ENCODE measurements around the gene PLEKHB1.

Gene PLEKHB1

DNA sequence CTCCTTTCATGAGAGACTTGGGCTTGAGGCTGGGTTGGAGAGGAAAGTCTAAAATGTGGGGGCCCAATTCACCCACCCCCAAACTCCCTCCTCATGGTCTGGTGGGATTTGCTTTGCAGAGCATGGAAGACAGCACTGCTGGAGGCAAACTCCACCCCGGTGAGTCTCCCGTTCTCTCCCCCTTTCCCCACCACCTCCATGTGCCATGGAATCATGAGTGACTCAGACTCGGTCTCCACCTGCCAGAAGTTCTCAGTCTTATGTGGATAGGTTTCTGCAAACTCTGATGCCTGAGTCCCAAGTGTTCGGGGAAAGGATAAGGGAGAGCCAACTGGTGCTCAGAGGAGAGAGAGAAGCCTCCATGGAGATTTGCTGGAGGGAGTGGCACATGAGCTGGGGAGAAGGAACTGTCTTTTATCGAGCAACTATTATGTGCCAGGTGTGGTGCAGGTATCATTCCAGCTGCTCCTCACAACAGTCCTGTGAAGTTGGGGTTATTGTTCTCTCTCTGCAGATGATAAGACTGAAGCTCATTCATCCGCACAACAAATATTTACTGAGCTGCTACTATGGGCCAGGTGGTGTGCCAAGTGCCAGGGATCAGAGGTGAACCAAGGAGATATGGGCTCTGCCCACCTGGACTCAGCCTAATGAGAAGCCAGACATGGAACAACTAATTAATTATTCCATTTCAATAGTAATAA, 6.6 kb downstream of the PLEKHB1 start:
- Histone ChIP-seq H3K36me3 (ENCODE audit: control insufficient read depth, low read length) (no peaks in the 10 kb centered on the region), H3K4me3 (ENCODE audit: low read length) (no peak overlapping the region), H3K27ac (ENCODE audit: low read depth, low read length) (no peak overlapping the region), H3F3A (ENCODE audit: control insufficient read depth, insufficient read depth) (no peaks in the 10 kb centered on the region), H3K4me2 (ENCODE audit: low read length) (no peak overlapping the region), H4K20me1 (ENCODE audit: control insufficient read depth, insufficient read depth, low read depth, low read length) (no peaks in the 10 kb centered on the region), H3K4me1 (ENCODE audit: control insufficient read depth, low read length) (peaks cover 13% of the 10 kb centered on the region), H3K79me2 (ENCODE audit: control insufficient read depth, low read length) (no peaks in the 10 kb centered on the region), H3K9me3 (ENCODE audit: control insufficient read depth, insufficient read depth, low read length) (no peaks in the 10 kb centered on the region), H3K9me2 (replicated peaks; ENCODE audit: control insufficient read depth, low read length) (no peaks in the 10 kb centered on the region), H3K27me3 (ENCODE audit: control insufficient read depth, low read length) (peaks cover 10% of the 10 kb centered on the region)
- TF ChIP-seq, protein P1, sequence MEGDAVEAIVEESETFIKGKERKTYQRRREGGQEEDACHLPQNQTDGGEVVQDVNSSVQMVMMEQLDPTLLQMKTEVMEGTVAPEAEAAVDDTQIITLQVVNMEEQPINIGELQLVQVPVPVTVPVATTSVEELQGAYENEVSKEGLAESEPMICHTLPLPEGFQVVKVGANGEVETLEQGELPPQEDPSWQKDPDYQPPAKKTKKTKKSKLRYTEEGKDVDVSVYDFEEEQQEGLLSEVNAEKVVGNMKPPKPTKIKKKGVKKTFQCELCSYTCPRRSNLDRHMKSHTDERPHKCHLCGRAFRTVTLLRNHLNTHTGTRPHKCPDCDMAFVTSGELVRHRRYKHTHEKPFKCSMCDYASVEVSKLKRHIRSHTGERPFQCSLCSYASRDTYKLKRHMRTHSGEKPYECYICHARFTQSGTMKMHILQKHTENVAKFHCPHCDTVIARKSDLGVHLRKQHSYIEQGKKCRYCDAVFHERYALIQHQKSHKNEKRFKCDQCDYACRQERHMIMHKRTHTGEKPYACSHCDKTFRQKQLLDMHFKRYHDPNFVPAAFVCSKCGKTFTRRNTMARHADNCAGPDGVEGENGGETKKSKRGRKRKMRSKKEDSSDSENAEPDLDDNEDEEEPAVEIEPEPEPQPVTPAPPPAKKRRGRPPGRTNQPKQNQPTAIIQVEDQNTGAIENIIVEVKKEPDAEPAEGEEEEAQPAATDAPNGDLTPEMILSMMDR (IDR thresholded peaks at IDR 0.05; ENCODE audit: low read depth, low read length, poor library complexity, severe bottlenecking): no peak
- TF ChIP-seq EZH2phosphoT487 (IDR thresholded peaks at IDR 0.05; ENCODE audit: borderline replicate concordance, low read length): no peak

GRCh38 chr11:73653996-73654395, 7.6 kb downstream of the PLEKHB1 start:
- no peaks in the 10 kb centered on the region for H3K36me3 ChIP-seq (ENCODE audit: control insufficient read depth, low read length)
- no peak overlapping the region for H3K4me2 ChIP-seq (ENCODE audit: low read length)
- no peaks in the 10 kb centered on the region for H3K9me2 ChIP-seq (replicated peaks; ENCODE audit: control insufficient read depth, low read length)
- TF ChIP-seq, protein P1 (IDR thresholded peaks at IDR 0.05; ENCODE audit: low read depth, low read length, poor library complexity, severe bottlenecking): no peak
- TF ChIP-seq EZH2phosphoT487 (IDR thresholded peaks at IDR 0.05; ENCODE audit: borderline replicate concordance, low read length): no peak
- H3K9me3 ChIP-seq (ENCODE audit: control insufficient read depth, insufficient read depth, low read length): no peaks in the 10 kb centered on the region
- H3F3A ChIP-seq (ENCODE audit: control insufficient read depth, insufficient read depth): no peaks in the 10 kb centered on the region
- H4K20me1 ChIP-seq (ENCODE audit: control insufficient read depth, insufficient read depth, low read depth, low read length): no peaks in the 10 kb centered on the region
- H3K79me2 ChIP-seq (ENCODE audit: control insufficient read depth, low read length): no peaks in the 10 kb centered on the region
- peaks cover 8% of the 10 kb centered on the region for H3K27me3 ChIP-seq (ENCODE audit: control insufficient read depth, low read length)
- H3K27ac ChIP-seq (ENCODE audit: low read depth, low read length): no peak overlapping the region
- H3K4me3 ChIP-seq (ENCODE audit: low read length): no peak overlapping the region
- peaks cover 3% of the 10 kb centered on the region for H3K4me1 ChIP-seq (ENCODE audit: control insufficient read depth, low read length)

DNA sequence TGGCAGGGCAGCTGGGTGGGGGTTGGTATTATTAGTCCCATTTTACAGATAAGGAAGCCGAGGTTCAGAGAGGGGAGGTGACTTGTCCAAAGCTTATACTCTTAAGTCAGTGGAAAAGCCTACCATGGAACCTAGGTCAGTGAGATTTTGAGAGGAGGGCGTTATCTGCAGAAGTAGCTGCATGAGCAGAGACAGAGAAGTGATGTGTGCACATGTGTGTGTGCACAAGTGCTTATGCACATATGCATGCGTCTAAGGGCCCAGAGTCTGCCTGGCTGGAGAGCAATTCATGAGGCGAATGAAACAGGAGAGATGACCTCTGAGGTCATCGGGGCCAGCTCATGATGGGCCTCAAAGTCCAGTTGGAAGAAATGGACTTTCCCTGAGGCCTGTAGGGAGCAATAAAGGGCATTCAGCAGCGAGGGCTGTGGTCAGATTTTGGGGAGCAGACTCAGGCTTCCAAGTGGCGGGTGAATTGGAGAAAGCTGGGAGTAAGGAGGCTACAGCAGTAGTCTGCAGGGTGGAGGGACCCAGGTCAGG, 8.2 kb downstream of the PLEKHB1 start:
- H3K27me3 ChIP-seq (ENCODE audit: control insufficient read depth, low read length): peaks cover 2% of the 10 kb centered on the region
- H3K79me2 ChIP-seq (ENCODE audit: control insufficient read depth, low read length): no peaks in the 10 kb centered on the region
- H3K9me3 ChIP-seq (ENCODE audit: control insufficient read depth, insufficient read depth, low read length): no peaks in the 10 kb centered on the region
- H3K4me3 ChIP-seq (ENCODE audit: low read length): no peak overlapping the region
- H3K27ac ChIP-seq (ENCODE audit: low read depth, low read length): no peak overlapping the region
- H4K20me1 ChIP-seq (ENCODE audit: control insufficient read depth, insufficient read depth, low read depth, low read length): no peaks in the 10 kb centered on the region
- no peak for TF ChIP-seq EZH2phosphoT487 (IDR thresholded peaks at IDR 0.05; ENCODE audit: borderline replicate concordance, low read length)
- TF ChIP-seq, protein P1 (IDR thresholded peaks at IDR 0.05; ENCODE audit: low read depth, low read length, poor library complexity, severe bottlenecking): no peak
- H3K9me2 ChIP-seq (replicated peaks; ENCODE audit: control insufficient read depth, low read length): no peaks in the 10 kb centered on the region
- H3K36me3 ChIP-seq (ENCODE audit: control insufficient read depth, low read length): no peaks in the 10 kb centered on the region
- H3F3A ChIP-seq (ENCODE audit: control insufficient read depth, insufficient read depth): no peaks in the 10 kb centered on the region
- H3K4me2 ChIP-seq (ENCODE audit: low read length): no peak overlapping the region
- H3K4me1 ChIP-seq (ENCODE audit: control insufficient read depth, low read length): no peaks in the 10 kb centered on the region
